H1 (cell line): ENCODE data around the gene UBIAD1. TPM values are rescaled to one million over a fixed set of nuclear protein-coding genes. Genes with fewer than 3 reads are reported as not detected.

ENCODE experiments used
- CTCF ChIA-PET: fragments of 300-600 bp; sonication (Branson Sonifier 250); formaldehyde crosslinking; loops from one replicate; lab custom pipeline; 2021; ENCODE audit not compliant: partially characterized antibody; lab: Charles Lee
- POLR2A ChIA-PET: fragments of 300-600 bp; sonication (Branson Sonifier 250); formaldehyde crosslinking; loops from one replicate; lab custom pipeline; 2021; ENCODE audit warnings: inconsistent platforms; ENCODE audit not compliant: partially characterized antibody; lab: Charles Lee
- DNase-seq, 2 experiments: peaks; one replicate each; pipeline versions ENCODE4 v3.0.0 to v3.0.0-alpha.2; 2010 to 2022; ENCODE audit warnings: low spot score in 2 of 2, low read depth in 1 of 2, mixed read lengths in 1 of 2
- FAIRE-seq: peaks from 2 replicates; lab custom pipeline; 2011; peaks lifted over from hg19 to GRCh38; lab: Jason Lieb, UNC
- H2AFZ ChIP-seq: 2 replicates; pipeline ENCODE4 v1.8.1; 2012; ENCODE audit warnings: low read length, inconsistent platforms
- H2AK5ac ChIP-seq: 2 replicates; pipeline ENCODE4 v1.6.1; 2013; ENCODE audit warnings: low read depth, low read length
- H2BK120ac ChIP-seq: replicated peaks from 2 replicates; pipeline ENCODE3; 2013; ENCODE audit warnings: low read depth, low read length, inconsistent platforms
- H2BK12ac ChIP-seq: 2 replicates; pipeline ENCODE4 v1.6.1; 2013; ENCODE audit warnings: low read depth, low read length
- H2BK15ac ChIP-seq: 2 replicates; pipeline ENCODE4 v1.6.1; 2013; ENCODE audit warnings: low read length
- H2BK20ac ChIP-seq: 2 replicates; pipeline ENCODE4 v1.6.1; 2013; ENCODE audit warnings: low read length
- H2BK5ac ChIP-seq: 2 replicates; pipeline ENCODE4 v1.6.1; 2013; ENCODE audit warnings: low read depth, low read length
- H3K14ac ChIP-seq: 2 replicates; pipeline ENCODE4 v1.6.1; 2013; ENCODE audit warnings: inconsistent platforms; ENCODE audit not compliant: insufficient read length
- H3K18ac ChIP-seq: 2 replicates; pipeline ENCODE4 v1.6.1; 2013; ENCODE audit warnings: low read length; ENCODE audit errors: extremely low read depth
- H3K23ac ChIP-seq: 2 replicates; pipeline ENCODE4 v1.6.1; 2013; ENCODE audit warnings: inconsistent platforms; ENCODE audit not compliant: insufficient read length
- H3K23me2 ChIP-seq: 2 replicates; pipeline ENCODE4 v1.6.1; 2013; ENCODE audit warnings: low read depth, low read length
- H3K27ac ChIP-seq: 2 replicates; pipeline ENCODE4 v1.6.1; 2011; ENCODE audit warnings: low read depth, low read length, inconsistent platforms
- H3K27me3 ChIP-seq, 4 experiments: replicated peaks in 1 of 4; 1 replicate in 1 of 4; 2 replicates in 3 of 4; pipeline versions ENCODE4 v1.6.1 to v1.8.1; 2011 to 2013; ENCODE audit warnings: low read length in 3 of 4, mild to moderate bottlenecking in 3 of 4, inconsistent platforms in 2 of 4, mixed read lengths in 2 of 4, moderate library complexity in 1 of 4; ENCODE audit not compliant: control insufficient read depth in 3 of 4, insufficient read depth in 3 of 4; ENCODE audit errors: extremely low read depth in 1 of 4
- H3K36me3 ChIP-seq, 4 experiments: 2 replicates each; pipeline versions ENCODE4 v1.6.1 to v1.8.1; 2011 to 2013; ENCODE audit warnings: mild to moderate bottlenecking in 4 of 4, low read length in 3 of 4, moderate library complexity in 2 of 4, control low read depth in 1 of 4, inconsistent platforms in 1 of 4; ENCODE audit not compliant: insufficient read depth in 4 of 4, control insufficient read depth in 2 of 4
- H3K4ac ChIP-seq: replicated peaks from 2 replicates; pipeline ENCODE3; 2013; ENCODE audit warnings: low read length, low read depth, mixed read lengths, inconsistent platforms; ENCODE audit not compliant: insufficient read length
- H3K4me1 ChIP-seq, 4 experiments: replicated peaks in 1 of 4; 1 replicate in 1 of 4; 2 replicates in 3 of 4; pipeline versions ENCODE4 v1.6.1 to v1.8.1; 2011 to 2013; ENCODE audit warnings: low read length in 3 of 4, inconsistent platforms in 2 of 4, mixed read lengths in 1 of 4; ENCODE audit not compliant: insufficient read depth in 4 of 4, control insufficient read depth in 3 of 4
- H3K4me2 ChIP-seq, 2 experiments: 2 replicates each; pipeline versions ENCODE4 v1.6.1 to v1.8.1; 2011 to 2013; ENCODE audit warnings: low read depth in 2 of 2, low read length in 2 of 2, control low read depth in 1 of 2, inconsistent platforms in 1 of 2, mild to moderate bottlenecking in 1 of 2; ENCODE audit not compliant: insufficient read depth in 1 of 2
- H3K4me3 ChIP-seq, 4 experiments: fragments of 200-600, 300-600 bp in 1 of 4; sonication (generic), shearing (Covaris generic), sonication (Bioruptor Twin) in 1 of 4; 2 replicates each; pipeline versions ENCODE4 v1.5.1 to v1.8.1; 2011 to 2016; ENCODE audit warnings: low read length in 4 of 4, low read depth in 3 of 4, control low read depth in 2 of 4, inconsistent platforms in 2 of 4, mild to moderate bottlenecking in 2 of 4, mixed read lengths in 1 of 4, moderate library complexity in 1 of 4; ENCODE audit not compliant: insufficient read depth in 2 of 4; ENCODE audit errors: extremely low read depth in 1 of 4
- H3K56ac ChIP-seq: replicated peaks from 2 replicates; pipeline ENCODE3; 2013; ENCODE audit warnings: low read depth, mild to moderate bottlenecking, mixed read lengths, low read length, inconsistent platforms; ENCODE audit not compliant: insufficient read length
- H3K79me1 ChIP-seq: 2 replicates; pipeline ENCODE4 v1.6.1; 2013; ENCODE audit warnings: low read depth, low read length, control low read depth
- H3K79me2 ChIP-seq, 2 experiments: 2 replicates each; pipeline versions ENCODE4 v1.6.1 to v1.8.1; 2012 to 2013; ENCODE audit warnings: low read length in 2 of 2, mild to moderate bottlenecking in 2 of 2, inconsistent platforms in 1 of 2; ENCODE audit not compliant: insufficient read depth in 2 of 2, control insufficient read depth in 1 of 2
- H3K9ac ChIP-seq, 4 experiments: replicated peaks in 1 of 4; 1 replicate in 1 of 4; 2 replicates in 3 of 4; pipeline versions ENCODE4 v1.6.1 to v1.8.1; 2011 to 2013; ENCODE audit warnings: low read depth in 3 of 4, low read length in 3 of 4, control low read depth in 2 of 4, mild to moderate bottlenecking in 2 of 4, moderate library complexity in 2 of 4, inconsistent platforms in 1 of 4; ENCODE audit errors: extremely low read depth in 1 of 4
- H3K9me3 ChIP-seq, 2 experiments: 2 replicates each; pipeline versions ENCODE4 v1.6.1 to v1.8.1; 2012 to 2013; ENCODE audit warnings: mild to moderate bottlenecking in 2 of 2, moderate library complexity in 2 of 2, control low read depth in 1 of 2, inconsistent platforms in 1 of 2, low read depth in 1 of 2, low read length in 1 of 2, mixed read lengths in 1 of 2; ENCODE audit not compliant: insufficient read depth in 2 of 2
- H4K20me1 ChIP-seq, 2 experiments: replicated peaks in 1 of 2; 2 replicates each; pipeline versions ENCODE3 to v1.8.1; 2011 to 2013; ENCODE audit warnings: inconsistent platforms in 2 of 2, low read length in 2 of 2, mild to moderate bottlenecking in 1 of 2; ENCODE audit not compliant: insufficient read depth in 2 of 2, control insufficient read depth in 1 of 2
- H4K5ac ChIP-seq: 2 replicates; pipeline ENCODE4 v1.6.1; 2013; ENCODE audit warnings: low read length, low read depth, mixed read lengths, inconsistent platforms; ENCODE audit not compliant: insufficient read length
- H4K8ac ChIP-seq: 2 replicates; pipeline ENCODE4 v1.8.0; 2013; ENCODE audit warnings: mild to moderate bottlenecking, moderate library complexity, low read length, inconsistent platforms; ENCODE audit not compliant: insufficient read depth; ENCODE audit errors: extremely low read depth
- H4K91ac ChIP-seq: replicated peaks from 2 replicates; pipeline ENCODE3; 2013; ENCODE audit warnings: low read length, mixed read lengths, inconsistent platforms; ENCODE audit not compliant: insufficient read length
- CHD1 ChIP-seq: IDR thresholded peaks from 2 replicates; pipeline ENCODE4 v1.6.1; 2012; ENCODE audit warnings: low read depth, low read length, improper control_type of control experiment
- CHD2 ChIP-seq: IDR thresholded peaks from 2 replicates; pipeline ENCODE4 v1.6.1; 2012; ENCODE audit warnings: low read length, improper control_type of control experiment
- E2F6 ChIP-seq: IDR thresholded peaks from 2 replicates; pipeline ENCODE4 v1.6.1; 2012; ENCODE audit warnings: inconsistent platforms
- KDM1A ChIP-seq: fragments of 200-600, 300-600 bp; sonication (generic); IDR thresholded peaks from 2 replicates; pipeline ENCODE4 v1.7.1; 2016; ENCODE audit warnings: mild to moderate bottlenecking, low read length, borderline replicate concordance
- NRF1 ChIP-seq: IDR thresholded peaks from 2 replicates; pipeline ENCODE4 v1.6.1; 2011; ENCODE audit warnings: mild to moderate bottlenecking, low read depth, low read length, improper control_type of control experiment
- POU5F1 ChIP-seq: IDR thresholded peaks from 2 replicates; pipeline ENCODE4 v1.6.1; 2011; ENCODE audit warnings: low read depth, mild to moderate bottlenecking, low read length, moderate library complexity
- RAD21 ChIP-seq, 2 experiments: IDR thresholded peaks in 1 of 2; conservative IDR thresholded peaks in 1 of 2; 2 replicates each; pipeline ENCODE4 v1.6.1; 2011; ENCODE audit warnings: low read depth in 2 of 2, low read length in 2 of 2, improper control_type of control experiment in 1 of 2, inconsistent platforms in 1 of 2, mild to moderate bottlenecking in 1 of 2, moderate library complexity in 1 of 2
- RNF2 ChIP-seq: fragments of 200-900, 300-1000 bp; sonication (generic); IDR thresholded peaks from 2 replicates; pipeline ENCODE4 v1.7.1; 2016; ENCODE audit warnings: borderline replicate concordance, low read depth, mild to moderate bottlenecking, antibody characterized with exemption, low read length; ENCODE audit not compliant: poor library complexity, severe bottlenecking; ENCODE audit errors: missing control alignments
- SIN3A ChIP-seq, 2 experiments: IDR thresholded peaks in 1 of 2; conservative IDR thresholded peaks in 1 of 2; 2 replicates each; pipeline ENCODE4 v1.6.1; 2011 to 2012; ENCODE audit warnings: low read length in 2 of 2, improper control_type of control experiment in 1 of 2, low read depth in 1 of 2, mild to moderate bottlenecking in 1 of 2
- SIRT6 ChIP-seq: IDR thresholded peaks from one replicate; pipeline ENCODE4 v1.7.1; 2012; ENCODE audit warnings: low read length, inconsistent platforms
- TEAD4 ChIP-seq: IDR thresholded peaks from 2 replicates; pipeline ENCODE4 v1.6.1; 2012; ENCODE audit warnings: low read depth, low read length, inconsistent platforms, mixed read lengths
- WGBS, 2 experiments: shearing (Covaris generic) in 1 of 2; methylation state at CpG; one replicate each; pipeline versions ENCODE4 v1.1.6 to v1.1.7; 2013 to 2015; ENCODE audit warnings: low lambda C conversion rate in 2 of 2, mixed read lengths in 2 of 2, inconsistent platforms in 1 of 2, low coverage in 1 of 2, missing lambda C conversion rate in 1 of 2; ENCODE audit not compliant: insufficient replicate concordance in 2 of 2, insufficient coverage in 1 of 2, insufficient read length in 1 of 2; ENCODE audit errors: extremely low coverage in 1 of 2, missing lambda C conversion rate in 1 of 2; 5-methylcytosine and 5-hydroxymethylcytosine counted together
- polyA plus RNA-seq, 7 experiments: library from polyadenylated mRNA; depleted of rRNA in 3 of 7; stranded (reverse) in 5 of 7; unstranded in 2 of 7; fragments of >200 nt in 5 of 7; fragments of 200-250 nt in 2 of 7; gene quantifications; 1 replicate in 5 of 7; 2 replicates in 1 of 7; 4 replicates in 1 of 7; pipeline versions ENCODE4 v1.2.1 to v1.2.3, GENCODE V29; 2011 to 2013; ENCODE audit warnings: missing spikeins in 2 of 7, mixed read lengths in 2 of 7
- total RNA-seq: library from RNA; stranded (reverse); fragmentation: NEBNext Ultra II Directional; extraction: Animal tissue kit (Norgen Biotek cat#: 25700); gene quantifications from 2 replicates; pipeline ENCODE4 v1.2.1, GENCODE V29; 2021
- TF ChIP-seq, protein P1 (sequence below): IDR thresholded peaks from 2 replicates; pipeline ENCODE4 v1.6.1; 2012; ENCODE audit warnings: inconsistent platforms

UBIAD1 gene
- total and polyA plus RNA-seq, 2 of the 8 experiments (the other 6 are each of a cell fraction or from before 2014, with no cell fraction given): 23.4 to 26.6 TPM

GRCh38 chr1:11299225-11299574 lies 26.2 kb downstream of the UBIAD1 start:
- peak overlapping the region; percentile 95 for H2AK5ac ChIP-seq
- H3K4me2 ChIP-seq: no peak overlapping the region
- no peak overlapping the region for H3K23ac ChIP-seq
- no peak overlapping the region for H3K56ac ChIP-seq
- peaks cover 0 to 10% (median 5%) of the 10 kb centered on the region in 4 experiments; a peak in 6 of 7 replicates for H3K4me1 ChIP-seq
- peaks cover 0 to 7% (median 2%) of the 10 kb centered on the region in 4 experiments; a peak in 4 of 8 replicates for H3K36me3 ChIP-seq
- 64% methylated on average over 10 of the region's 10 CpGs; no CpG with 5 or more reads in 1 of the 2 experiments for WGBS, 2 experiments
- no peaks in the 10 kb centered on the region for H3K79me2 ChIP-seq
- no peak overlapping the region for H3K14ac ChIP-seq
- no peak overlapping the region for H3K4me3 ChIP-seq
- no peak overlapping the region for H3K4ac ChIP-seq
- no peak overlapping the region; the same call in 1 of the 2 replicates for H3K27ac ChIP-seq
- CTCF ChIA-PET: interaction anchor here (1.0 kb wide), 1 partner anchor 58 kb away, joined by 3 read pairs; no protein-coding TSS in a partner anchor
- no peaks in the 10 kb centered on the region for H3K79me1 ChIP-seq
- peak overlapping the region; percentile 66; the same call in 1 of the 2 replicates for H3K18ac ChIP-seq
- H3K9me3 ChIP-seq: no peaks in the 10 kb centered on the region
- H4K91ac ChIP-seq: peak overlapping the region; percentile 21
- H2BK5ac ChIP-seq: peak overlapping the region; percentile 94
- no peaks in the 10 kb centered on the region for H4K20me1 ChIP-seq
- POLR2A ChIA-PET: interaction anchor here (1.3 to 2.3 kb wide), 2 partner anchors 13 to 16 kb away, joined by 5 read pairs; no protein-coding TSS in a partner anchor
- H2BK20ac ChIP-seq: peak overlapping the region; percentile 40; the same call in 1 of the 2 replicates
- no peak overlapping the region for H4K5ac ChIP-seq
- no peak overlapping the region for H3K9ac ChIP-seq
- H2BK15ac ChIP-seq: no peak overlapping the region
- H3K23me2 ChIP-seq: no peaks in the 10 kb centered on the region
- no peak for FAIRE-seq
- no peaks in the 10 kb centered on the region for H3K27me3 ChIP-seq
- peak overlapping the region; percentile 63; the same call in 1 of the 2 replicates for H2BK12ac ChIP-seq
- H4K8ac ChIP-seq: no peak overlapping the region
- DNase-seq: no peak
- no peak overlapping the region for H2BK120ac ChIP-seq
- no peak overlapping the region; the same call in 1 of the 2 replicates for H2AFZ ChIP-seq
- TF ChIP-seq E2F6 (no peak), SIN3A (conservative IDR thresholded peaks at IDR 0.05 in 1 of 2, IDR thresholded peaks at IDR 0.05 in 1 of 2; ENCODE audit: low read depth in 1 of 2, low read length in 2 of 2) (no peak), CHD1 (no peak), NRF1 (no peak), SIRT6 (no peak), POU5F1 (no peak), CHD2 (no peak), RNF2 (no peak), KDM1A (no peak), TEAD4 (no peak), RAD21 (IDR thresholded peaks at IDR 0.05 in 1 of 2, conservative IDR thresholded peaks at IDR 0.05 in 1 of 2; ENCODE audit: low read depth in 2 of 2, low read length in 2 of 2) (no peak)
- TF ChIP-seq, protein P1, sequence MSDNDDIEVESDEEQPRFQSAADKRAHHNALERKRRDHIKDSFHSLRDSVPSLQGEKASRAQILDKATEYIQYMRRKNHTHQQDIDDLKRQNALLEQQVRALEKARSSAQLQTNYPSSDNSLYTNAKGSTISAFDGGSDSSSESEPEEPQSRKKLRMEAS: no peak
